ENCODE results near the gene BCL2. TPM values are rescaled to one million over a fixed set of nuclear protein-coding genes. Genes with fewer than 3 reads are reported as not detected.

Gene BCL2
- total RNA-seq, 4 donors from 2014 or later: 25.2 to 39.0 (median 36.1) TPM

- no peak overlapping the region for H3K4me3 ChIP-seq
- H3K4me1 ChIP-seq: peaks cover 9 to 16% (median 12%) of the 10 kb centered on the region in 4 donors
- TF ChIP-seq POLR2AphosphoS5 (IDR thresholded peaks at IDR 0.05) (no peak), CTCF (IDR thresholded peaks at IDR 0.05) (no peak), EP300 (IDR thresholded peaks at IDR 0.05) (no peak), POLR2A (IDR thresholded peaks at IDR 0.05; ENCODE audit: low read depth) (no peak)
- no peaks in the 10 kb centered on the region for H3K36me3 ChIP-seq
- intact Hi-C loops (cut with DNase I): no loop called here
- no peak overlapping the region for H3K27ac ChIP-seq (replicated peaks in 1 of 4)
- no peaks in the 10 kb centered on the region for H3K27me3 ChIP-seq
- 93% methylated on average over 2 of the region's 2 CpGs for WGBS
- DNase-seq (ENCODE audit: extremely low spot score): no peak
- no peaks in the 10 kb centered on the region for H3K9me3 ChIP-seq
These were observed 145.6 kb downstream of the BCL2 start for GRCh38 chr18:63173983-63174382.

- intact Hi-C loops (cut with DNase I): no loop called here
- no peaks in the 10 kb centered on the region for H3K4me1 ChIP-seq
- TF ChIP-seq EP300 (IDR thresholded peaks at IDR 0.05) (no peak), CTCF (IDR thresholded peaks at IDR 0.05) (no peak), POLR2AphosphoS5 (IDR thresholded peaks at IDR 0.05) (no peak)
- no peaks in the 10 kb centered on the region for H3K9me3 ChIP-seq
- DNase-seq (ENCODE audit: extremely low spot score): no peak
- H3K36me3 ChIP-seq: no peaks in the 10 kb centered on the region
- no peak overlapping the region for H3K4me3 ChIP-seq
- no peak overlapping the region for H3K27ac ChIP-seq (replicated peaks in 1 of 4)
- 98% methylated on average over 5 of the region's 5 CpGs for WGBS
- no peaks in the 10 kb centered on the region for H3K27me3 ChIP-seq
These were observed 149.7 kb downstream of the BCL2 start for GRCh38 chr18:63169853-63170252.

- no peak for DNase-seq (ENCODE audit: extremely low spot score)
- Histone ChIP-seq H3K9me3 (no peaks in the 10 kb centered on the region), H3K36me3 (no peaks in the 10 kb centered on the region), H3K27me3 (no peaks in the 10 kb centered on the region), H3K4me3 (no peak overlapping the region), H3K4me1 (no peaks in the 10 kb centered on the region), H3K27ac (replicated peaks in 1 of 4) (no peak overlapping the region)
- WGBS: 73% methylated on average over 5 of the region's 5 CpGs
- intact Hi-C loops (cut with DNase I): no loop called here
- TF ChIP-seq CTCF (IDR thresholded peaks at IDR 0.05) (no peak), POLR2A (IDR thresholded peaks at IDR 0.05; ENCODE audit: low read depth) (no peak), POLR2AphosphoS5 (IDR thresholded peaks at IDR 0.05) (no peak), EP300 (IDR thresholded peaks at IDR 0.05) (no peak)
These were observed 151.3 kb downstream of the BCL2 start for GRCh38 chr18:63168287-63168686.

GRCh38 chr18:63166142-63166541, 153.4 kb downstream of the BCL2 start:
- H3K9me3 ChIP-seq: no peaks in the 10 kb centered on the region
- no peak for TF ChIP-seq POLR2A (IDR thresholded peaks at IDR 0.05; ENCODE audit: low read depth)
- no peak for TF ChIP-seq CTCF (IDR thresholded peaks at IDR 0.05)
- no peak for TF ChIP-seq POLR2AphosphoS5 (IDR thresholded peaks at IDR 0.05)
- no peak for TF ChIP-seq EP300 (IDR thresholded peaks at IDR 0.05)
- no peak for DNase-seq (ENCODE audit: extremely low spot score)
- H3K4me3 ChIP-seq: no peak overlapping the region
- WGBS: 91% methylated on average over 12 of the region's 12 CpGs
- H3K27ac ChIP-seq (replicated peaks in 1 of 4): no peak overlapping the region
- H3K4me1 ChIP-seq: peaks cover 16 to 20% (median 16%) of the 10 kb centered on the region in 4 donors
- no peaks in the 10 kb centered on the region for H3K27me3 ChIP-seq
- intact Hi-C loops (cut with DNase I): no loop called here
- no peaks in the 10 kb centered on the region for H3K36me3 ChIP-seq

- no peak for TF ChIP-seq POLR2AphosphoS5 (IDR thresholded peaks at IDR 0.05)
- TF ChIP-seq EP300 (IDR thresholded peaks at IDR 0.05): no peak
- TF ChIP-seq POLR2A (IDR thresholded peaks at IDR 0.05; ENCODE audit: low read depth): no peak
- TF ChIP-seq CTCF (IDR thresholded peaks at IDR 0.05): no peak
- H3K4me1 ChIP-seq: peaks cover 26 to 32% (median 30%) of the 10 kb centered on the region in 4 donors
These were observed 155.2 kb downstream of the BCL2 start for GRCh38 chr18:63164396-63164795.

More at GRCh38 chr18:63164396-63164795, 155.2 kb downstream of the BCL2 start:
- H3K9me3 ChIP-seq: no peaks in the 10 kb centered on the region
- no peak for DNase-seq (ENCODE audit: extremely low spot score)
- H3K27ac ChIP-seq (replicated peaks in 1 of 4): no peak overlapping the region
- WGBS: 100% methylated on average over 1 of the region's 1 CpG
- H3K36me3 ChIP-seq: no peaks in the 10 kb centered on the region
- no peaks in the 10 kb centered on the region for H3K27me3 ChIP-seq
- H3K4me3 ChIP-seq: no peak overlapping the region
- intact Hi-C loops (cut with DNase I): no loop called here
